Pons (tissue), 1 donor: ENCODE data around the gene SRXN1.
A peak's percentile ranks its signal among the peaks of the same experiment; 100 is the strongest.

Source experiments
- DNase-seq: peaks from one replicate; pipeline ENCODE4 v3.0.0-alpha.2; 2016; ENCODE audit warnings: low spot score

SRXN1 gene

GRCh38 chr20:635893-636338 is 17.1 kb downstream of the SRXN1 start:
- no peak for DNase-seq

DNA sequence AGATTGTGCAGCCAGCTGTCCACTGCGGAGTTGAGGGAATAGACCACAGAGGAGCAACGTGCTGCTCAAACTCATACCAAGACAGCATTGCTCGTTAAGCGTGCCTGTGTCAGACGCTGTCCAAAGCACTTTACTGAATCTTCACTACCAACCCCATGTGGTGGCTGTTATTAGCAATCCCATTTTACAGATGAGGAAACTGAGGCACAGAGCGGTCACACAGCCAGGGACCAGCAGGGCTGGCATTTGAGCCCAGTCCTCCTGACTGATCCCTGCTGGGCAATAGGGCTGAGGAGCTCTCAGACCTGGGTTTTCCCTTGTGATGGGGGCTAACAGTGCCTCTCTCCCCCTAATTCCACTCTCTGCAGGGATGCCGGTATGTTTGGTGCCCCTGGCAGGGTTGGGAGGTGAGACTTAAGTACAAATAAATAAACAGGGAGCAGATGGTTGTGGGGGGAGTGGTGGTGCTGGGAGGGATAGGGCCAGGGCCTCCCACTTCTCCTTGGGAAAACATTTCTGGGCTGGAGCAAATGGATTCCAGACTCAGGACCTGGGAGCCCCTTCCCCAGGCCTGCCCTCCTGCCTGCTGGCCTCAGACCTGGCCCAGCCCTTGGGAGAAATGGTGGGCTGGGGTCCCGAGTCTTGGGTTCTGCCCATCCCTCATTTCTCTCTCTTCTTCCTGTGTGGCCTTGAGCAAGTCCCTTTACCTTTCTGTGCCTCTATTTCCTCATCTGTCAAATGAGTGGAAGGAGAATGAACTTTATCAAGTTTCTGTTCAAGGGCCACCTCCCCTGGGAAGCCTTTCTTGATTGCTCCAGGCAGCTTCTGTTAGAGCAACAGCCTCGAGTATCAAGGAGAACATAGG is 17.7 kb downstream of the SRXN1 start:
- DNase-seq = no peak

- DNase-seq = peak; percentile 58
Measured at GRCh38 chr20:634148-634925, 18.7 kb downstream of the SRXN1 start.

GRCh38 chr20:631101-631500 is 21.9 kb downstream of the SRXN1 start:
- no peak for DNase-seq

DNA sequence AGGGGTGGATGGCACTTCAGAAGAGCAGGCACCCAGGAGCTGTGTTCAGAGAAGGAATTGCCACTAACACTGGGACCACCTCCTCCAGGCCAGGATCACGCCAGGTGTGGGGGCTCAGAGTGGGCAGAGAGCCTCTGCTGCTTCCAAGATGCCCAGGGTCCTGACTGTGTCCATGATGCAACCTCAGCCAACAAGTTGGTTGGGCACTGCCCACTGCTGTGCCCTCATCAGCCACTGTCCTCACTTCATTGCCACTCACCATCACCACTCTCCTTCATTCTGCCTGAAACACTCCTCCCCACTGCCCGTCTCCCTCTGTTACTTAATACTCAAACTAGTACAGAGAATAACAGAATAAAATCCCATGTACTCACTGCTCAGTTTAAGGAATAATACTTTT is 26.4 kb downstream of the SRXN1 start:
- DNase-seq = no peak

DNA sequence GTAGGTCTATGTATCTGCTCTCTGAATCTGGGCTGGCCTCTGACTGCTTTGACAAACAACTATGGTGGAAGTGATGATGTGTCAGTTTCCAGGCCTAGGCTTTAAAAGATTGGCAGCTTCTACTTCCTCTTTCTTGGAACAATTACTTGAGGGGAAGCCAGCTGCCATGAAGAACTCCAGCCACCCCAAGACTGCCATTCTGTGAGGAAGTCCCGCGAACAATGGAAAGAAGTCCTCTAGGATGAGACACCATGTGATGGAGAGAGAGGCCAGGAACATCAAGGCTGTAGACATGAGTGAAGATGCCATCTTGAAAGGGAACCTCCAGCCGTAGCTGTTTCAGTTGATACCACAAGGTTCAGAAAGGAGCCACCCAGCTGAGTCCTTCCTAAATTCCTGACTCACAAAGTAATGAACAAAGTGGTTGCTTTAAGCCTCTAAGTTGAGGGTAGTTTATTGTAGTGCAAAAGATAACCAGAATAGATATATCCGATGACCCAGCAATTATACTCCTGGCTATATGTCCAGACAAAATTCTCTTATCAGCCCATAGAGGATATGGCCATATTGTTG is 27.6 kb downstream of the SRXN1 start:
- DNase-seq = no peak

DNA sequence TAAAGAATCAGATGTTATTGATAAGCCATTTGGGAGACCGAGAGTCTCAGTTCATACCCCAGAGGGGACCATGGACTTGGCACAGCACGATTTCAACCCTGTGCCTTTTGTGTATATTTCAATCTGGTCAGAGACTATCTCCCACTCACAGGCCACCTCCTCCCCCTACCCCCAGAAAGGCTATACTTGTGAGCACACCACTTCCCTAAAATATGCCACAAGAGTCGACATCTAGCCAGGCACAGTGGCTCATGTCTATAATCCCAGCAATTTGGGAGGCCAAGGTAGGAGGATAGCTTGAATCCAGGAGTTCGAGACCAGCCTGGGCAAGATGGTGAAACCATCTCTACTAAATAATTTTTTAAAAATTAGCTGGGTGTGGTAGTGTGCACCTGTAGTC is 29.3 kb downstream of the SRXN1 start:
- DNase-seq = no peak

DNA sequence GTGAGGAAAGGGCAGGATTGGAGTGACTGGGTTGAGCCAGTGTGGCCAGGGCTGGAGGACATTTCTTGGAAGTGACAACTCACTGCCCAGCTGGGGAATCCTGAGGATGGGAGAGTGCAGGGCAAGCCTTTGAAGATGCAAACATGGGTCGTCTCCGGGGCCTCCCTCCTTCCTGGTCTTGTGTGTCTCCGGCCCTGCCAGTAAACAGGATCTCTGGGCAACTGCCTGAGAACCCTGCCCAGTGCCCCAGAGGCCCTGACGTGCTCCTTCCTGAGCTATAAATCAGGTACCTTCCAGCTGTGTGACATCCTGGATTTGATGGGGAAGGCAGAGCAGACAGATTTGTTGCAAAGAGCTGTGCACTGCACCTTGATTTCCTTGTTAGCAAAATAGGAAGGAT is 30.0 kb downstream of the SRXN1 start:
- no peak for DNase-seq

DNA sequence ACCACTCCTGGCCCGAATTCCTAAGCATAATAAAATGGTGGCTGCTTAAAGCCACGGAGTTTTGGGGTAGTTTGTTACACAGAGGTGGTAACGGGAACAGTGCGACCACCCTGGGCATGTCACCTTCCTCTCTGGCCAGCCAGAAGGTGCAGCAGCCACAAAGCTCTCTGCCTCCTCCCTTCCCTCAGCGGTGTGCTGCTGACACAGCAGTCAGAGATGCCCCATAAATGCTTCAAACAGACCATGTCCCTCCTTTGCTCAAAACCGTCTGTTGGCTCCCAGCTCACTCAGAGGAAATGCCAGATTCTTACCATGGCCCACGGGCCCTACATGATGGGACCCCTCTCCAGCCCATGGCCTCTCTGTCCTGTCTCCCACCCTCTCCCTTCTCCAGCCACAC is 30.8 kb downstream of the SRXN1 start:
- DNase-seq = no peak

GRCh38 chr20:621125-621756 is 31.8 kb downstream of the SRXN1 start:
- DNase-seq = no peak

- no peak for DNase-seq
Measured at GRCh38 chr20:620246-620645, 32.8 kb downstream of the SRXN1 start.

- no peak for DNase-seq
Measured at GRCh38 chr20:618980-619379, 34.0 kb downstream of the SRXN1 start.

DNA sequence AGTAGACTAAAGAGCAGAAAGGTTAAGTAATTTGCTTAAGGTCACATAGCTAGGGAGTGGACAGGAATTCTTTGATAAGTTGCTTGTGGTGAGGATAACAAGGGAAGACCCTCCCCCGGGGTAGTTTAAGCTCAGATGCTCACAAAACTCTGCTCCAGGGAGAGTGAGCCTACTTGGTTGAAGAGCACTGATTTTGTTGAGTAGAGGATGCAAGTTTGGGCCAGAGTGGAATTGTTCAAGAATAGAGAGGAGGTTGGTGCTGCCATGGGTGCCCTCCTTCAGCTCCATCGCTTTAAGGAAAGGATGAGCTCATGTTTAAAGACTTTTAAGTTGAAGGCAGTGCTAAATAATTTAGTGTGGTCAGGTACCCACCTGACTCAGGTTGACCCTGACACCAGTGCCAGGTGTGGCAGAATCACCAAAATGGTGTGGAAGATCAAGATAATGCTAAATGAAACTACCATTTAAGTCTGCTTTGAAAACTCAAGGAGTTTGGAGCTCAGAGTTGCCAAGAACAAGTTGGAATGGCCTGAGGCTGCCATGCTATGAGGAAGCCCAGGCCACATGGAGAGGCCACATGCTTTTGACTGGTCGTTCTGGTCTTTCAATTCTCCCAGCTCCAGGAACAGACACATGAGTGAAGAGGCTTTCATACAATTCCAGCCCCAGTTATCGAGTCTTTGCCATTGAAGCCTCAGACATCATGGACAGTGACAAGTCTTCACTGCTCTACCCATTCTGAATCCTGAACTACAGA is 34.9 kb downstream of the SRXN1 start:
- no peak for DNase-seq

- DNase-seq = no peak
Measured at GRCh38 chr20:615514-615913, 37.5 kb downstream of the SRXN1 start.

DNA sequence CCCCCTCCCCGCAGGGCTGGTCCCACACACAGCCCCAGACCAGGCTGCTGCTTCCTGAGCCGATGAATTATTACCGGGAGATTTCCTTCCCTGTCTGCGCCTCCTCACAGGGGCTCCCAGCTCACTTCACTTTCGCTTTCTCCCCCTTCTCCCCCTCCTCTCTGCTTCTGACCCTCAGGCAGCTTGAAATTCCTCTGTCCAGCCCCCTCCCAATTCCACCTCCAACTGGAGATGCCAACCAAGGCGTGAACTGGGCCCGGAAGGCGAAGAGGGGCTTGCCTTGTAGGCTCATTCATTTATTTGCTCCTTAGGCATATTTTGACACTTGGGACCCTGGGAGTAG is 41.2 kb downstream of the SRXN1 start:
- no peak for DNase-seq

GRCh38 chr20:611047-611842 is 41.8 kb downstream of the SRXN1 start:
- no peak for DNase-seq

GRCh38 chr20:610130-611046 is 42.6 kb downstream of the SRXN1 start, which contains the start of gene TCF15:
TSS of gene TCF15 (minus strand) at chr20:610309. CDS start at chr20:610237, 72 bp downstream.
- no peak for DNase-seq

DNA sequence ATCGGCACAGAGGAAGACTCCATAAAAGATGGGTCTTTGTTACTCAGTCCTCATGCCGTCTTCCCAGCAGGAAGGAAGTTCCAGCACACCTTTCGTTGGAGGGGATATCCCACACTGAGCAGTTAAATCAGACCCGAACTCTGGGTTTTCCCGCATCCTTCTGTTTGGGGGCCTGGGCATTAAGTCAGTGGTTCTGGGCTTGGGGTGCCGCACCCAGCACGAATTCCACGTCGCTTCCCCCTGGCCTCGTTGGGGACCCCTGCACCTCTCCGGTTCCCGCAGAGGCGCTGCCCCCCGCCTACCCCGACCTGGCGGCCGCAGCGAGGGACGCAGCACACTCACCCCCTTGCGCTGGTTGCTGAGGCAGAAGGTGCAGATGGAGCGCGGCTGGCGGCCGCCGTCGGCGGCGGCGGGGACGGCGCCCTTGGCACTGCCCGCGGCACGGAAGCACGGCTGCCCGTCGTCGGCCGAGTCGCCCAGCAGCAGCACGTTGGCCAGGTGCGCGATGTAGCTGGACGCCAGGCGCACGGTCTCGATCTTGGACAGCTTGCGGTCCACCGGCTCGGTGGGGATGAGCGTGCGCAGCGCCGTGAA is 43.5 kb downstream of the SRXN1 start:
- DNase-seq = no peak

- DNase-seq = no peak
Measured at GRCh38 chr20:608970-609369, 44.0 kb downstream of the SRXN1 start.
